Stimulated activated naive CD8-positive, alpha-beta T cell treated with anti-CD3 and anti-CD28 coated beads, Interleukin-15, Interleukin-2, amounts not matched to agents 100 ng/mL and 50 ng/mL, for 24 hours (primary cell): ENCODE data around the gene PLXNA2.

Source experiments
- H3K27ac Mint-ChIP-seq: one replicate; pipeline ENCODE4 v1.8.0; 2021; ENCODE audit warnings: mild to moderate bottlenecking, mixed read lengths
- H3K27me3 Mint-ChIP-seq: one replicate; pipeline ENCODE4 v1.8.0; 2021; ENCODE audit warnings: mixed read lengths
- H3K36me3 Mint-ChIP-seq: one replicate; pipeline ENCODE4 v1.8.0; 2021; ENCODE audit warnings: low read depth, mixed read lengths
- H3K4me1 Mint-ChIP-seq: one replicate; pipeline ENCODE4 v1.8.0; 2021; ENCODE audit warnings: low read depth, mixed read lengths
- H3K4me3 Mint-ChIP-seq: one replicate; pipeline ENCODE4 v1.8.0; 2021; ENCODE audit warnings: mild to moderate bottlenecking, mixed read lengths
- H3K9me3 Mint-ChIP-seq: one replicate; pipeline ENCODE4 v1.8.0; 2021; ENCODE audit warnings: mixed read lengths

PLXNA2 gene

GRCh38 chr1:208137193-208137592 is 107.0 kb downstream of the PLXNA2 start:
- Mint-ChIP-seq H3K4me1 (no peaks in the 10 kb centered on the region), H3K27ac (no peak overlapping the region), H3K4me3 (no peak overlapping the region)

GRCh38 chr1:208136459-208137182 is 107.6 kb downstream of the PLXNA2 start:
- Mint-ChIP-seq H3K27ac (no peak overlapping the region), H3K4me1 (no peaks in the 10 kb centered on the region), H3K27me3 (peaks cover 3% of the 10 kb centered on the region), H3K9me3 (no peaks in the 10 kb centered on the region), H3K4me3 (no peak overlapping the region), H3K36me3 (no peaks in the 10 kb centered on the region)

More at GRCh38 chr1:208137193-208137592, 107.0 kb downstream of the PLXNA2 start:
- Mint-ChIP-seq H3K9me3 (no peaks in the 10 kb centered on the region), H3K27me3 (no peaks in the 10 kb centered on the region), H3K36me3 (no peaks in the 10 kb centered on the region)

- Mint-ChIP-seq H3K27me3 (peaks cover 13% of the 10 kb centered on the region), H3K4me1 (no peaks in the 10 kb centered on the region), H3K4me3 (no peak overlapping the region), H3K27ac (no peak overlapping the region), H3K9me3 (no peaks in the 10 kb centered on the region), H3K36me3 (no peaks in the 10 kb centered on the region)
These were observed 108.8 kb downstream of the PLXNA2 start for GRCh38 chr1:208135354-208135753.

- Mint-ChIP-seq H3K4me3 (no peak overlapping the region), H3K27ac (no peak overlapping the region), H3K27me3 (peaks cover 17% of the 10 kb centered on the region), H3K9me3 (no peaks in the 10 kb centered on the region), H3K4me1 (no peaks in the 10 kb centered on the region), H3K36me3 (no peaks in the 10 kb centered on the region)
These were observed 109.7 kb downstream of the PLXNA2 start for GRCh38 chr1:208134491-208134890.

GRCh38 chr1:208133355-208133754 is 110.8 kb downstream of the PLXNA2 start:
- Mint-ChIP-seq H3K4me3 (no peak overlapping the region), H3K9me3 (no peaks in the 10 kb centered on the region), H3K27me3 (peaks cover 17% of the 10 kb centered on the region), H3K36me3 (no peaks in the 10 kb centered on the region), H3K27ac (no peak overlapping the region), H3K4me1 (no peaks in the 10 kb centered on the region)

- no peak overlapping the region for H3K27ac Mint-ChIP-seq
- H3K36me3 Mint-ChIP-seq, result no peaks in the 10 kb centered on the region
- H3K4me1 Mint-ChIP-seq, result no peaks in the 10 kb centered on the region
- peaks cover 17% of the 10 kb centered on the region for H3K27me3 Mint-ChIP-seq
- no peak overlapping the region for H3K4me3 Mint-ChIP-seq
- H3K9me3 Mint-ChIP-seq, result no peaks in the 10 kb centered on the region
These were observed 111.8 kb downstream of the PLXNA2 start for GRCh38 chr1:208132287-208132882.

- Mint-ChIP-seq H3K9me3 (no peaks in the 10 kb centered on the region), H3K27me3 (peaks cover 17% of the 10 kb centered on the region), H3K27ac (no peak overlapping the region), H3K4me3 (no peak overlapping the region), H3K36me3 (no peaks in the 10 kb centered on the region), H3K4me1 (no peaks in the 10 kb centered on the region)
These were observed 112.4 kb downstream of the PLXNA2 start for GRCh38 chr1:208131621-208132286.

- H3K4me1 Mint-ChIP-seq, result no peaks in the 10 kb centered on the region
- H3K4me3 Mint-ChIP-seq, result no peak overlapping the region
- peaks cover 17% of the 10 kb centered on the region for H3K27me3 Mint-ChIP-seq
- no peaks in the 10 kb centered on the region for H3K36me3 Mint-ChIP-seq
- no peaks in the 10 kb centered on the region for H3K9me3 Mint-ChIP-seq
- no peak overlapping the region for H3K27ac Mint-ChIP-seq
These were observed 114.7 kb downstream of the PLXNA2 start for GRCh38 chr1:208129487-208129886.

- Mint-ChIP-seq H3K4me3 (no peak overlapping the region), H3K27ac (no peak overlapping the region), H3K4me1 (no peaks in the 10 kb centered on the region), H3K9me3 (no peaks in the 10 kb centered on the region), H3K36me3 (no peaks in the 10 kb centered on the region), H3K27me3 (peaks cover 17% of the 10 kb centered on the region)
These were observed 115.1 kb downstream of the PLXNA2 start for GRCh38 chr1:208129060-208129459.

GRCh38 chr1:208127792-208128529 is 116.2 kb downstream of the PLXNA2 start:
- Mint-ChIP-seq H3K36me3 (no peaks in the 10 kb centered on the region), H3K4me1 (no peaks in the 10 kb centered on the region), H3K9me3 (no peaks in the 10 kb centered on the region), H3K4me3 (no peak overlapping the region), H3K27ac (no peak overlapping the region), H3K27me3 (peaks cover 17% of the 10 kb centered on the region)

- Mint-ChIP-seq H3K4me3 (no peak overlapping the region), H3K36me3 (no peaks in the 10 kb centered on the region), H3K27me3 (peaks cover 17% of the 10 kb centered on the region), H3K27ac (no peak overlapping the region), H3K4me1 (no peaks in the 10 kb centered on the region), H3K9me3 (no peaks in the 10 kb centered on the region)
These were observed 116.9 kb downstream of the PLXNA2 start for GRCh38 chr1:208127284-208127683.

GRCh38 chr1:208126108-208126507 is 118.1 kb downstream of the PLXNA2 start:
- H3K4me1 Mint-ChIP-seq, result no peaks in the 10 kb centered on the region
- no peaks in the 10 kb centered on the region for H3K9me3 Mint-ChIP-seq
- H3K36me3 Mint-ChIP-seq, result no peaks in the 10 kb centered on the region
- H3K27ac Mint-ChIP-seq, result no peak overlapping the region
- no peak overlapping the region for H3K4me3 Mint-ChIP-seq
- peaks cover 9% of the 10 kb centered on the region for H3K27me3 Mint-ChIP-seq

- Mint-ChIP-seq H3K27ac (no peak overlapping the region), H3K9me3 (no peaks in the 10 kb centered on the region), H3K4me1 (no peaks in the 10 kb centered on the region), H3K27me3 (no peaks in the 10 kb centered on the region), H3K36me3 (no peaks in the 10 kb centered on the region), H3K4me3 (no peak overlapping the region)
These were observed 121.4 kb downstream of the PLXNA2 start for GRCh38 chr1:208122612-208123358.

GRCh38 chr1:208121813-208122364 is 122.3 kb downstream of the PLXNA2 start:
- Mint-ChIP-seq H3K4me1 (no peaks in the 10 kb centered on the region), H3K9me3 (no peaks in the 10 kb centered on the region), H3K27me3 (no peaks in the 10 kb centered on the region), H3K4me3 (no peak overlapping the region), H3K36me3 (no peaks in the 10 kb centered on the region), H3K27ac (no peak overlapping the region)
